ENCODE results near the gene GPRIN2.
"Not testable (repeated sequence)": the region's sequence is repeated elsewhere in the genome, so short reads cannot be mapped to it uniquely, and the experiment has no call there.

Gene GPRIN2

GRCh38 chr10:46536171-46536570 lies 20.3 kb downstream of the GPRIN2 start:
- no peak for DNase-seq (ENCODE audit: low spot score)

- DNase-seq (ENCODE audit: low spot score), result no peak
These were observed 21.5 kb downstream of the GPRIN2 start for GRCh38 chr10:46534828-46535524.

GRCh38 chr10:46532256-46532655 lies 24.2 kb downstream of the GPRIN2 start:
- DNase-seq (ENCODE audit: low spot score), result not testable (repeated sequence)

- no peak for DNase-seq (ENCODE audit: low spot score)
These were observed 25.9 kb downstream of the GPRIN2 start for GRCh38 chr10:46530249-46531186.

- not testable (repeated sequence) for DNase-seq (ENCODE audit: low spot score)
These were observed 26.7 kb downstream of the GPRIN2 start for GRCh38 chr10:46529742-46530141.

GRCh38 chr10:46528675-46529615 lies 27.5 kb downstream of the GPRIN2 start:
- DNase-seq (ENCODE audit: low spot score), result no peak

- DNase-seq (ENCODE audit: low spot score), result no peak
These were observed 28.2 kb downstream of the GPRIN2 start for GRCh38 chr10:46528171-46528671.

- no peak for DNase-seq (ENCODE audit: low spot score)
These were observed 29.1 kb downstream of the GPRIN2 start for GRCh38 chr10:46527241-46527811.

GRCh38 chr10:46526682-46527038 lies 29.8 kb downstream of the GPRIN2 start:
- no peak for DNase-seq (ENCODE audit: low spot score)

GRCh38 chr10:46525824-46526681 lies 30.4 kb downstream of the GPRIN2 start:
- DNase-seq (ENCODE audit: low spot score), result no peak

GRCh38 chr10:46525177-46525823 lies 31.2 kb downstream of the GPRIN2 start:
- DNase-seq (ENCODE audit: low spot score), result no peak

GRCh38 chr10:46524472-46525176 lies 31.8 kb downstream of the GPRIN2 start:
- DNase-seq (ENCODE audit: low spot score), result no peak

- DNase-seq (ENCODE audit: low spot score), result no peak
These were observed 32.4 kb downstream of the GPRIN2 start for GRCh38 chr10:46523962-46524471.

- DNase-seq (ENCODE audit: low spot score), result no peak
These were observed 33.1 kb downstream of the GPRIN2 start for GRCh38 chr10:46523119-46523961.

- DNase-seq (ENCODE audit: low spot score), result no peak
These were observed 34.0 kb downstream of the GPRIN2 start for GRCh38 chr10:46522295-46523118.

- DNase-seq (ENCODE audit: low spot score), result no peak
These were observed 35.5 kb downstream of the GPRIN2 start for GRCh38 chr10:46520941-46521340.

- no peak for DNase-seq (ENCODE audit: low spot score)
These were observed 36.1 kb downstream of the GPRIN2 start for GRCh38 chr10:46520381-46520780.
